IPS DF 4.7 (cell line): ENCODE measurements around the gene SUMO3.

Source experiments
- DNase-seq: peaks from one replicate; pipeline ENCODE4 v3.0.0-alpha.2; 2013; ENCODE audit warnings: low spot score; ENCODE audit errors: extremely low read depth

Gene SUMO3

GRCh38 chr21:44762221-44763049 is 55.4 kb downstream of the SUMO3 start:
- no peak for DNase-seq

DNA sequence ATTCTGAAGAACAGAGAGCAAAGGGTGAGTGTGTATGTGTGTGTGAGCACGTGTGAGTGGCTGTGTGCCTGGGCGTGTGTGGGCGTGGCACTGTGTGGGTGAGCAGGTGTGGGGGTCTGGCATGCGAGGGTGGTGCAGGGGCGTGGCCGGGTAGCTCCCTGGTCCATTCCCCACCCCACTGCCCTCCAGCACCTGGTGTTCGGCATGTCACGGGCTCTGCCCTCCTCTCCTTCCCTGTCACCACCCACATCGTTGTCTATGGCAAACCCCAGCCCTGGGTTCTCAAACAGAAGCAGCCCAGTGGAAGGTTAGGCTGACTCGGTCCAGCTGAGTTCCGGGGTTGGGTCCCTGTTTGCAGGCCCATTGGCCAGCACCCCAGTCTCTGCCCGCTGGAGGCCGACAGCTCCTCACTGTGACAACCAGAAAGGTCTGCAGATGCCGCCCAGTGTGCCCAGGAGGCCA is 56.1 kb downstream of the SUMO3 start:
- DNase-seq, result no peak

DNA sequence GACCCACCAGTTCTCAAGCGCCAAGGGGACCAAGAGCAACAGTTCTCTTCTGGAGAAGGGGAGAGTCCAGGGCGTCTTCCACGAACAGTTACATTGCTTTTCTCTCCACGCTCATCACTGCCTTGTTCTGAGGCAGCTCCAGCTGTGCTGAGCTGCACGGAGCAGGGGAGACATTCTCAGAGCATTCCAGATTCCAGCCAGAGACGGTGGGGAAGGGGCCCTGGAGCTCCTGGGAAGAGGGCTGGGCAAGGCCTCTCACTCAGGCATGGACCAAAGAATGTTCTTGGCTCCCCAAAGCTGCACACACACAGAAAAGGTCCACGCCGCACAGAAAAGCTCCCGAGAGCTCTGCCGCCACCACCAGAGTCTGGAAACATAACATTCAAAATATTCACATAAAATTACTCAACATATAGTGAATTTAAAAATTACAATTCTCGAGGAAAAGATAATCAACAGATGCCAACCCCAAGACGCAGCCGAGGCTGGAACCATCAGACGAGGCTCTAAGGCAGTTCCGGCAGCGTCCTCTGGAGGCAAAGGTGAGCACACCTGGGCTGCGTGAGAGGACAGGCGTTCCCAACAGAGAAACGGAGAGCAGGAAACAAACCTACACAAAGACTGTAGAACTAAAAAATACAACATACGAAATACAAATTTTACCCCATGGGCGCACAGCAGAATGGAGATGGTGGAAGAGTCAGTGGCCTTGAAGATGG is 56.7 kb downstream of the SUMO3 start:
- no peak for DNase-seq

DNA sequence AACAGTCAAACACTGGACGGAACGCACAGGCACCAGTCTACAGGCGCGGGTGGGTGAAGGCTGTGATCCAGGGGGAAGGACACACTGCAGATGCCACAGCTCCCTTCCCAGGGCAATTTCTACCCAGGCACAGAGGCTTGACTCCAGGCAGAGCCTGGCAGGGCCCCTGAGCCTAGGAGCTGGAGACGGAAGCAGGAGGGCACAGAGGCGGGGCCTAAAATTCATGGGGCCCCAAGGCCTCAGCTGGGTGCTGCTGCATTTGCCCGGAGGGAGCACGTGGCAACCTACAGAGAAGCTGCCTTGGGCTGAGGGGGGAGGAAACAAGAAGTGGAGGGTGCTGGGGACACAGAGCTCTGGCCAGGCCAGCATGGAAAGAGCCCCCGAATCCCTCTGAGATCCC is 57.5 kb downstream of the SUMO3 start:
- DNase-seq, result no peak

- no peak for DNase-seq
Measured at GRCh38 chr21:44759628-44760285, 58.1 kb downstream of the SUMO3 start.

GRCh38 chr21:44758781-44759627 is 58.9 kb downstream of the SUMO3 start:
- no peak for DNase-seq

- DNase-seq, result no peak
Measured at GRCh38 chr21:44758141-44758561, 59.7 kb downstream of the SUMO3 start.

DNA sequence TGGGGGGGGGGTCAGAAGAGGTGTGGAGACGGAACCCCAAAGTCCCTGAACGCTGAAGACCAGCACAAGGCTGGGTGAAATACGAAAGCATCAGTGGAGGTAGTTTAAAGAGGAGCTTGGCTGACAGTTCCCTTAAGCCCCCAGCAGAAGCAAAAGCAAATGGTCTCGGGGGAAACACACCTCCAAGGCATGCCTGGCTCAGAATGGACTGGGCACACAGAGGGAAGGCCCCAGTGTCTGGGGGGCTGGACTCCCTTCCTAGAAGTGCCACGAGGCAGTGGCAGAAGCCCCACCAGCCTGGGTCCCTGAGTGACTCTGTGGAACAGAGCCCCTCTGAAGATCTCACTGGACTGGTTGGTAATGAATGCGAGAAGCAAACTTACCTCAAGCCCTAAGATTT is 60.1 kb downstream of the SUMO3 start:
- DNase-seq, result no peak

DNA sequence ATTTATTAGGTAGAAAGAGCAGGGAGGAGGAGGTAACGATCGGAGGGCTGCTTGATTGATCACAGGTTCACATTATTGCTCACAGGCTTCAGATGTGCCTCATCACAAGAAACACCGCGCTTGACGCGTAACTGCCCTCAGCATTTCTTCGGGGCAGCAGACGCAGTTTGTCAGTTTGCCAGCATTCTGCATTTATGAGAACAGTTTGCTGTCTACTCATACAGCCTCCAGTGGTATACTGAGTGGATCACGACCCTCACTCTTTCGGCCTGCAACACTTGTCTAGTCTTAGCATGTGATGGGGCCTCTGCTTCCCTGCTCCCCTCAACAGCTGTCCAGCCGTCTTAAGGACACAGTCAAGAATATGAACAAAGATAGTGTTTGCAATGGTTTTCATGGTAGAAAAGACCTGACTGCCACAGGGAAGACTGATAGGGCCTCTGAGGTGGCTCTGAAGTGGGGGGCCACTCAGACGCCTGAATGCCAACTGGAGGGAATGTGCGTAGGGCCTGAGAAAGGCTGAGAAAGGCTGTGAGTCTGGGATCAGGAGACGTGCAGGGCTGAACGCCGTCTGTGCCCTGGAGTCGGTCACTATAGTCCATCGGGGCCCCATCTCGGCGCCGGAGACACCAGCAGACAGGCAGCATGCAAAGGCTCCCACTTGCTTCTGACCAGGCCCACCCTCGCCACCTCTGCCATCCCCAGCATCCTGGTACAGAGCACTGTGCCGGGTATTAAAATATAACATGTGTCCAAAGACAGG is 61.3 kb downstream of the SUMO3 start:
- DNase-seq, result no peak
